GM21529 (cell line): ENCODE results near the gene TMEM163.
"Not testable (repeated sequence)": the region's sequence is repeated elsewhere in the genome, so short reads cannot be mapped to it uniquely, and the experiment has no call there.

Source experiments
- ATAC-seq: cut with Tn5 transposase; IDR thresholded peaks from one replicate; pipeline ENCODE4 v1.9.1; 2021; ENCODE audit not compliant: unreplicated experiment

TMEM163 gene

GRCh38 chr2:134667081-134667480 is 51.7 kb downstream of the TMEM163 start:
- no peak for ATAC-seq

GRCh38 chr2:134665727-134666506 is 52.9 kb downstream of the TMEM163 start:
- ATAC-seq = no peak

- ATAC-seq = no peak
These were observed 55.0 kb downstream of the TMEM163 start for GRCh38 chr2:134663451-134664450.

GRCh38 chr2:134662751-134663150 is 56.0 kb downstream of the TMEM163 start:
- no peak for ATAC-seq

- no peak for ATAC-seq
These were observed 58.0 kb downstream of the TMEM163 start for GRCh38 chr2:134660626-134661402.

- ATAC-seq = no peak
These were observed 59.1 kb downstream of the TMEM163 start for GRCh38 chr2:134659724-134660123.

GRCh38 chr2:134657650-134658250 is 61.0 kb downstream of the TMEM163 start:
- ATAC-seq = no peak

GRCh38 chr2:134656391-134656790 is 62.4 kb downstream of the TMEM163 start:
- ATAC-seq = not testable (repeated sequence)

- ATAC-seq = no peak
These were observed 70.2 kb downstream of the TMEM163 start for GRCh38 chr2:134648586-134648985.

GRCh38 chr2:134647607-134648256 is 71.1 kb downstream of the TMEM163 start:
- no peak for ATAC-seq

GRCh38 chr2:134642938-134643337 is 75.9 kb downstream of the TMEM163 start:
- peak; percentile 54 for ATAC-seq

- peak; percentile 73 for ATAC-seq
These were observed 78.3 kb downstream of the TMEM163 start for GRCh38 chr2:134640494-134640893.

GRCh38 chr2:134639265-134639664 is 79.5 kb downstream of the TMEM163 start:
- no peak for ATAC-seq

GRCh38 chr2:134636714-134637113 is 82.1 kb downstream of the TMEM163 start:
- no peak for ATAC-seq

- ATAC-seq = no peak
These were observed 84.6 kb downstream of the TMEM163 start for GRCh38 chr2:134634054-134634753.

- no peak for ATAC-seq
These were observed 88.2 kb downstream of the TMEM163 start for GRCh38 chr2:134630504-134631159.

GRCh38 chr2:134628453-134628852 is 90.3 kb downstream of the TMEM163 start:
- no peak for ATAC-seq

GRCh38 chr2:134626781-134627180 is 92.0 kb downstream of the TMEM163 start:
- no peak for ATAC-seq

- no peak for ATAC-seq
These were observed 93.5 kb downstream of the TMEM163 start for GRCh38 chr2:134625311-134625710.
